Right cardiac atrium (tissue), 5 donors: Measurements from ENCODE around the gene TCAIM. TPM values are rescaled to one million over a fixed set of nuclear protein-coding genes. Genes with fewer than 3 reads are reported as not detected.
A peak's percentile ranks its signal among the peaks of the same experiment; 100 is the strongest.

Experiments used
- ATAC-seq, 2 donors: fragments of 200-7000 bp; cut with Tn5 transposase; one replicate each; pipeline versions ENCODE4 v1.8.0 to v1.9.1; 2020; ENCODE audit warnings: moderate library complexity in 2 of 2, mild to moderate bottlenecking in 1 of 2
- DNase-seq, 3 donors: peaks; one replicate each; pipeline ENCODE4 v3.0.0-alpha.2; 2020
- H3K27ac ChIP-seq: one replicate; pipeline ENCODE4 v1.5.1; 2013; ENCODE audit warnings: mild to moderate bottlenecking, low read length, control low read depth, moderate library complexity
- H3K27me3 ChIP-seq: one replicate; pipeline ENCODE4 v1.6.1; 2013; ENCODE audit not compliant: control insufficient read depth, insufficient read depth
- H3K4me1 ChIP-seq: one replicate; pipeline ENCODE4 v1.6.1; 2013; ENCODE audit warnings: low read length; ENCODE audit not compliant: control insufficient read depth, insufficient read depth
- H3K4me3 ChIP-seq: one replicate; pipeline ENCODE4 v1.5.1; 2013; ENCODE audit warnings: low read length, control low read depth
- H3K9me3 ChIP-seq: one replicate; pipeline ENCODE4 v1.6.1; 2013; ENCODE audit warnings: low read length; ENCODE audit not compliant: control insufficient read depth
- WGBS: extraction: QIAGEN DNeasy Blood & Tissue Kit; methylation state at CpG from one replicate; pipeline ENCODE4 v1.1.7; 2013; 5-methylcytosine and 5-hydroxymethylcytosine counted together
- intact Hi-C, 4 donors: fragments of 100-400 bp; cut with DNase I; formaldehyde crosslinking; loops; one replicate each; pipeline versions ENCODE4 v1.11.0 to v1.14.0; 2022 to 2023
- polyA plus RNA-seq: library from polyadenylated mRNA; stranded (reverse); fragments of 200-250 nt; gene quantifications from one replicate; pipeline ENCODE4 v1.2.3, GENCODE V29; 2013
- total RNA-seq, 4 donors: library from RNA; stranded (reverse); fragmentation: NEBNext Ultra II Directional; extraction: Animal tissue kit (Norgen Biotek cat#: 25700); gene quantifications; one replicate each; pipeline ENCODE4 v1.2.1, GENCODE V29; 2021
- donor health status: healthy with polysubstance abuse.
- donor health status: DM: no; HTN: yes; CAD: no.
- donor health status: DM: no; HTN: no; CAD: no.
- donor health status: DM: no; HTN: yes; CAD: no; lungs with severe emphysema.
- donor health status: DM: yes; HTN: yes; CAD: no.

Gene TCAIM
- total and polyA plus RNA-seq, 5 donors: 18.3 to 29.3 (median 28.3) TPM

DNA sequence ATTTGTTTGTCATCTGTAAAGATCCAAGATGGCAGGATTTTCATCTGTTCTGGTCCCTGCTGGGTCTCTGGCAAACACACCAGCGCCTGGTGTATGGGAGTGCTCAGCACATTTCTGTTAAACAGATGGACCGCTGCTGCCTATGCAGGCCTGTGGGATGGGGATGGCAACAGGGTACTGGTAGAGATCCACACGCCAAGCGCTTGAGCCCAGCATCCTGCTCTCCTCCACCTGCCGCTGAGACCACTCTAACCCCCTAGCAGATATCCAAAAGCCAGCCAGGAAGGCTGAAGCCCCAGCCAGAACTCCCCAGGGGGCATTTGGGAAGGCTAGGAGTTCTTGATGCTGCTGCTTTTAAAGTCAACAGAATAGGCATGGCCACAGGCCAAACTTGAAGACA is 107.2 kb downstream of the TCAIM start:
- H3K4me1 ChIP-seq: peaks cover 4% of the 10 kb centered on the region
- H3K9me3 ChIP-seq: no peaks in the 10 kb centered on the region
- over 99% methylated on average over 5 of the region's 5 CpGs for WGBS
- H3K4me3 ChIP-seq: no peak overlapping the region
- H3K27me3 ChIP-seq: no peaks in the 10 kb centered on the region
- H3K27ac ChIP-seq: no peak overlapping the region
- intact Hi-C loops: no loop called here
- no peak for DNase-seq
- ATAC-seq: no peak

DNA sequence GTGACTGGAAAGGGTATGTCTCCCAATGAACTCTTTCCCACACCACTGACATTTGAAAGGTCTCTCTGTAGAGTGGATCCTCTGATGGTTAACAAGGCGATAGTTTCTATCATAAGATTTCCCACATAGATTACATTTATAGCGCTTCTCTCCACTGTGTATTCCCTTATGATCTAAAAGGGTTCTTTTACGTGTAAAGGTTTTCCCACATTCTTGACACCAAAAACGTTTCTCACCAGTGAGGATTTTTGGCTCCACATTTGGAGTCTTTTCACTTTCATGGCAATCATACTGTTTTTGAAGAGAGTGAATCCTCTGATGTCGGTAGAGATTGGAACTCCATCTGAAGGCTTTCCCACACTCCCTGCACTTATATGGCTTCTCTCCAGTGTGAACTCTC is 108.4 kb downstream of the TCAIM start:
- no peak overlapping the region for H3K4me3 ChIP-seq
- H3K4me1 ChIP-seq: no peaks in the 10 kb centered on the region
- H3K27me3 ChIP-seq: no peaks in the 10 kb centered on the region
- H3K27ac ChIP-seq: no peak overlapping the region
- H3K9me3 ChIP-seq: no peaks in the 10 kb centered on the region
- WGBS: 94% methylated on average over 5 of the region's 5 CpGs
- ATAC-seq: no peak
- no peak for DNase-seq
- intact Hi-C loops: no loop called here

DNA sequence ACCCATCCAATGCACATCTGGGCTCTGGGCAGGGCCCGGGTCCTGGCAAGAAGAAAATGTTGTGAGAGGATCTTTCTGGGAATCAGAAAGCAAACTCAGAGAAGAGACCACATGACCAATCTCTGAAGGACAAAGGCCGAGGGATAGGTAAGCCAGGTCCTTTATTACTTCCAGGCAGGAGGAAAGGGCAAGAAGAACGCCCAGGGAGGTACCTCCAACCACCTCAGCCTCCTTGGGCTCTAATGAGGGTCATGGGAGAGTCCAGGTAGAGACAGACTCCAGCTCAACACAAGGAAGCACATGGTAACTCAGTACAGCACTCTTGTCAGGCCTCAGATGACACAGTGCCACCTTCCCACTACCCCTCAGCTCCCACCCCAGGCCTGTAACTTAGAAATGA is 112.9 kb downstream of the TCAIM start:
- Histone ChIP-seq H3K27me3 (no peaks in the 10 kb centered on the region), H3K4me1 (no peaks in the 10 kb centered on the region), H3K9me3 (no peaks in the 10 kb centered on the region), H3K27ac (no peak overlapping the region), H3K4me3 (no peak overlapping the region)
- intact Hi-C loops: no loop called here
- DNase-seq (no peak), ATAC-seq (no peak)
- 97% methylated on average over 3 of the region's 3 CpGs for WGBS

DNA sequence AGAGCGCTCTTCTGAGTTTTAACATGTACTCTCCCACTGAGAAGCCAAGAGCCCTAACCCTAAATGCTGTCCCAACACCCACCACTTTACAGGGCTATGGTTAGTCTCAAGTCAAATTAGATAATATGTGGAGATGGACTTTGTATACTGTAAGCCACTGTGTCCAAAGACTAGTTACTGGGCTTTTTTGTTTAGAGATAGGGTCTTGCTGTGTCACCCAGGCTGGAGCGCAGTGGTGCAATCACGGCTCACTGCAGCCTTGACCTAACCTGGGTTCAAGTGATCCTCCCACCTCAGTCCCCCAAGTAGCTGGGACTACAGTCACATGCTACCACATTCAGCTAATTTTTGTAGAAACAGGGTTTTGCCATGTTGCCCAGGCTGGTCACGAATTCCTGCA is 115.7 kb downstream of the TCAIM start:
- ATAC-seq (no peak), DNase-seq (no peak)
- 96% methylated on average over 4 of the region's 4 CpGs for WGBS
- intact Hi-C loops: no loop called here
- no peaks in the 10 kb centered on the region for H3K9me3 ChIP-seq
- no peaks in the 10 kb centered on the region for H3K27me3 ChIP-seq
- H3K4me1 ChIP-seq: no peaks in the 10 kb centered on the region
- H3K27ac ChIP-seq: no peak overlapping the region
- no peak overlapping the region for H3K4me3 ChIP-seq

DNA sequence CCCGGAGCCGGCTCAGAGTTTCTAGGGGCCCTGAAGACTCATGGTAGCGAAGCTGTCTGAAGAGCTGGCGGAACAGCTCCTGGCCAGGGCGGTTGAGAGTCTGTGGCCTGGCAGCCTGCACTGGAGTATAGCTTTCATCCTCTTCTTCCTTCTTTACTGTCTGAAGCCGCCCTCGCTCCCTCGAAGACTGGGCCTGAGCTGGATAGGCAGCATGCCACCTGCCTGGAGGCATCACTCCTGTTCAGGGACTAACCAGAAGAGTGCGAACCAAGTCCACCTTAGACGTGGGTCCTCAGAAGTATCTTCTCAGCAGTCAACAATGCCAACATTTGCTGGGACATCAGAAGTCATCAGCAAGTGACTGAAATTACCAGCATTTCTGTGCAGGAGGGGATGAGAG is 116.8 kb downstream of the TCAIM start:
- WGBS: 97% methylated on average over 10 of the region's 10 CpGs
- no peaks in the 10 kb centered on the region for H3K4me1 ChIP-seq
- H3K4me3 ChIP-seq: no peak overlapping the region
- no peak overlapping the region for H3K27ac ChIP-seq
- no peaks in the 10 kb centered on the region for H3K27me3 ChIP-seq
- no peaks in the 10 kb centered on the region for H3K9me3 ChIP-seq
- DNase-seq (no peak), ATAC-seq (peak in 1 of 2 donors; percentile 16)
- intact Hi-C loops: no loop called here

Other genes with a start within 250 kb of the TCAIM start
- gene TOPAZ1, start 96.9 kb upstream of the TCAIM start, total RNA-seq: not detected
- not detected for gene TOPAZ1, start 96.9 kb upstream of the TCAIM start, polyA plus RNA-seq
- 10 to 100 TPM; 14.2 to 15.6 (median 14.9) TPM for gene ZNF445, start 138.9 kb downstream of the TCAIM start, total RNA-seq
- 5.7 TPM for gene ZNF445, start 138.9 kb downstream of the TCAIM start, polyA plus RNA-seq
- gene ZKSCAN7, start 216.4 kb downstream of the TCAIM start, total RNA-seq: 1 to 10 TPM; 2.9 to 3.6 (median 3.3) TPM
- gene ZKSCAN7, start 216.4 kb downstream of the TCAIM start, polyA plus RNA-seq: 1.9 TPM
- gene ZNF660, start 246.2 kb downstream of the TCAIM start, total RNA-seq: 1 to 10 TPM; 1.5 to 2.3 (median 2.0) TPM
- 1.0 TPM for gene ZNF660, start 246.2 kb downstream of the TCAIM start, polyA plus RNA-seq